NCI-H2081 (cell line): ENCODE results near the gene TNIK.

ENCODE experiments used
- DNase-seq, 2 experiments: peaks; one replicate each; lab custom pipeline; 2025; lab: John Stamatoyannopoulos, UW

The TNIK gene

DNA sequence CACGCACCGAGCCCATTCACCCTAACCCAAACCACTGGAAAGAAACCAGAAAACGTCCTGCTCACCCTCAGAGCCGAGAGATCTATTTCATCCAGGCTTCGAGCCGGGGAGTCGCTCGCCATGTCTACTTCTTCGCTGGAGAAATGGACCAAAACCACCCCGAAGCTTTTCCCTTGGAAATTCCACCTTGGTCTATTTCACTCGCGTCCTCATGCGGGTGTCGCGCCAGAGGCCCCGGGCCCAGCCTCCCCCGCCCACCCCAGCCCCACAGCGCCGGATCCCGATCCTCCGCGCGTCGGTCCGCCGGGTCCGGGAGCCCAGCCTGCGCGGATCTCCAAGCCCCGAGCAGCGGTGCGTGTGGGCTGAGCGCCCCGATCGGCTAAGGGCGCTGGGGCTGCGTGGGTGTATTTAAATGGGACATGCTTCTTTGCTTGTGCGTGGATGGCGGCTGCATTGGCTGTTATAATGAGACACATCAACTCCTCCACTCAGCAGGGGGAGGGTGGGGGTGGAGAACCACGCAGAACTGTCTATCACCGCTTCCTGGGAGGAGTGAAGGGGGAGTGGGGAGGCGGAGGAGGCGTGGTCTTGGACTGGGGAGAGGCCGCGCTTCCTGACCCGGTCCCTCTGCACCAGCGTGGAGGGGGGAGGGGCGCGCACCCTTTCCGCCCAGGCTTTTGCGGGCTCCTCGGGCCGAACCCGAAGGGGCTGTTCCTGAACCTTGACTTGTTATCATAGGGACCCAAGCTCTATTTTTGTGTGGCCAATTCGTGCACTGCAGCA, at the start of gene TNIK:
Gene TNIK (minus strand): TSS at position 464 of the 783 bp plus-strand sequence. CDS start 342 bp downstream, at position 122.
- peak; percentile 84 to 91 for DNase-seq

DNA sequence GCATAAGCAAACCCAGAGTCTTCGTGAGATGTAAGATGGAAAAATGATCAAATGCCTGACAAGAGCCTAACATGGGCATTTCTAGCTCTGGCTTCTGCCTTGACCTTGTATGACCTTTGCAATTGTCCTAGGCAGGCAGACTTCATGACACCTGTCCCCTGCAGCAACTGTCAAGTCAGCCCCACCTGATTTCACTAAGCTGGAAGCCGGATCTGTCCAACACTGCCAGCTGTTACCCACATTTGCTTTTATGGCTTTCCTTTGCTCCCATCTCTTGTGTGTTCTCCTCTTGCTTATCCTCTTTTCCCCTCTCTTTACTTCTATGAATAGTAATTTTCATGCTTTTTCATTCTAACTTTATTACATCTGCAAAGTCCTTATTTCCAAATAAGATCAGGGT, 48.5 kb upstream of the TNIK start:
- DNase-seq = no peak

DNA sequence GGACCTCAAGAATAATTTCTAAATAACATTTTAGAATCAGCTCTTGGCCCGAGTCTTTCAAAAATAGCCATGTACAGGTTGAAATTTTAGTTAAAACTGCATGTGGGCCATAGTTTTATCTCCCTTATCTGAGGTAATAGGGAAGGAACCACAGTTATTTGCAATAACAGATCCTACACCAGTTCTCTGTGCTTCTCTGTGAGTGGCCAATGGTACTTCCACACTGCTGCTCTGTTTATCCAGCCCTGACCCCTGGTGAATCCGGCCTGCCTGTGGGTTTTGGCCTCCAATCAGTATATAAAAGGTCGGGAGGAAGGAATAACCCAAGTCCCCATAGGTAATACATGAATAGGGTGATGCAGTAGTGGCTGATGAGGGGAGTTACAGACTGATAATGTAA, 48.0 kb upstream of the TNIK start:
- DNase-seq = no peak

DNA sequence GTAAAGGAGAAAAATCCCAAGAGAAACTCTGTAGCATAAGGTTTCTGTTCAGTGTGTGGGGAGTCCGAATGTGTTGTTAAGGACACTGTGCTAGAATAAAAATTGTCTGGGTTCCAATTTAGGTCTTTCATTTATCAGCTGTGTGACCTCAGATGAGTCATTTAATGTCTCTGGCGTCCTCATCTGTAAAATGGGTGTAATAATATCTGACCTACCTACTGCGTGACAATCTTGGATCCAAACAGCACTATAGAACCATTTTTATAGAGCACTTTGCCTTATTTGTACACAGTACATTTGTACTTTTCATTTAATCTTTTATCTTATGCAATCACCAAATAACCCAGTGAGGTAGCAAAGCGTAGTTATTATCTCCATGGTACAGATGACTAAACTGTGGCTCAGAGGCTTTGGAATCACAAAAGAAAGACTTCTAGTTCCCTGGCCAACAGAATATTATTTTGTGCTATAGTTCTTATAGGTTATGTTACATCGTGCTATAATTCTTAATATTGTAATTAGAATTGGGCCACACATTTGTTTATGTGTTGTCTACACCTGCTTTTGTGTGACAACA, 46.6 kb upstream of the TNIK start:
- no peak for DNase-seq

DNA sequence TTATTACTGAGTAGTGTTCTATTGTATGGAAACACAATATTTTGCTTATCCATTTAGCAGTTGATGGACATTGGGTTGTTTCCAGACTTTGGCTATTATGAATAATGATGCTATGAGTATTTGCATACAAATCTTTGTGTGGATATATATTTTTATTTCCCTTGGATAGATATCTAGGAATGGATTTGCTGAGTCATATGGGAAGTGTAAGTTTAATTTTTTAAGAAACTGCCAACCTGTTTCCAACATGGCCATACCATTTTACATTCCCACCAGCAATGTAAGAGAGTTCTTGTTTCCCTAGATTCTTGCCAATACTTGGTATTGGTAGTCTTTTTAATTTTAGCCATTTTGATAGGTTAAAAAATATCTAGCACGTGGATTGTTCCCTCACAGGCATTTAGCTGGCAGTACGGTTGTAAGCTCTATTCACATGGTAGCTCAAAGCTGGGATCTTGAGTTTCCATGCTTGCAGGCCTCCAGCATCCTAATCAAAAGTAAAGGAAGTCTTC, 45.7 kb upstream of the TNIK start:
- DNase-seq = no peak

DNA sequence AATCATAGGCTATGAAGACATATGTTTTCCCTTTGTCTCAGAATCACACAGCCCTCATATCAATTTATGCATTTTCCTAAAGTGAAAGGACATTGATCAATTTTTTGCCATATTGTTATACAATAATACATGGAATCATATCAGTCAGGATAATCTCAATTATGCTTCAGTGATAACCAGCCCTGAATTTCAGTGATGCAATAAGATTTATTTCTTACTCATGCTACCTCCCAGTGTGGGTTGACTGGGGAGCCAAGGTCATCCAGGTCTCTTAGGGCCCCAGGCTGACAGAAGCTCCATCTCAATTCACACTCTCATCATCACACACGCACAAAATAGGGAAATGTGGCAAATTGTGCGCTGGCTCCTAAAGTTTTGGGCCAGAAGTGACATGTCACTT, 44.2 kb upstream of the TNIK start:
- DNase-seq = no peak

DNA sequence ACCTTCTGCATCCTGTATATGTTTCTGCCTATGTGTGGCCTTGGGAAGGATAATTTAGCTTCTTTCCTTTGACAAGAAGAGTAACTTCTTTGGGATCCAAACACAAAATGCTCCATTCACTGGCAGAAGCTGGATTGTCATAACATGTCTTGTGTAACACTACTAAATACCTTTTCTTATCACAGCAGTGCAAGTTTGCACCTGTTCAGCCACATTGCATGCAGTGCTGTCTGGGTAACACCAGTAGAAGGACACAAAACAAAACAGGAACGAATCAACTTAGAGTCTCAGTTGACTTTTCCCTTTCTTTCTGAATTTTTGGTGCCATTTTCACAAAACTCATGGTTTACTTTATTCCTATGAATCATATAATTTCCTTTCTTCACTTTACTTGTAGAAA, 43.6 kb upstream of the TNIK start:
- DNase-seq = no peak

DNA sequence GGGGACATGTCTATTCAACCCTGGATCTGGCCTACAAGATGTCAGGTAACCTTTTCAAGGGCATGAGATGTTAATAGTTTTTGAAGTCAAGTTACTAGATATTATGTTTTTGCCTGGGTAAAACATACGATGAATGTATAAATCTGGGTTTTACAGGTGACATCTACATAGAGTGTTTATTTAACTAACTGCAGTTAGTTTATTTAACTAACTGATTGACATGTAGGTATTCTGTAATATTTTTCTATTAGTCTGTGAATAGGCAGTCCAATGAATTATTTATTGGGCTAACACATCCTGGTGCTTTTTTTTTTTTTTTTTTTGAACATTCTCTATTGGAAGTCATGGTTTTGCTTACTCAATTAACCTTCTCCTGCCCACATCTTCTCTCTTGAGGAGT, 38.7 kb upstream of the TNIK start:
- no peak for DNase-seq

DNA sequence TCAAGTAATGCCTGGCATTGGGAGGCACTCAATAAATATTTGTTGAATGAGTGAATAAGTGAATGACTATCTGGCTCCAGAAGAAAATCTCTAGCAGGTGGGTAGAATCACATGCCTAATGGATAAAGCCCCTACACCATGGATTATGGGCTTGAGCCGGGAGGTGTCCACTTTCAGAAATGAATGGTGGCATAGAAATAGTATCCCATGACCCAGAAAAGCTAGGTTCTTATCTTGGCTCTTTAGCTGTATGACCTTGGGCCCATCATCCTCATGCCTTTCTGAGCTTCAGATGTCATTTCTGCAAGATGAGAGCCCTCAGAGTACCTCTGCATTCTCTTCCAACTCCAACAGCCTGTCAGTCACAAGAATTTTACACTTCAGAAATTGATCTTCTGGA, 37.3 kb upstream of the TNIK start:
- DNase-seq = no peak

DNA sequence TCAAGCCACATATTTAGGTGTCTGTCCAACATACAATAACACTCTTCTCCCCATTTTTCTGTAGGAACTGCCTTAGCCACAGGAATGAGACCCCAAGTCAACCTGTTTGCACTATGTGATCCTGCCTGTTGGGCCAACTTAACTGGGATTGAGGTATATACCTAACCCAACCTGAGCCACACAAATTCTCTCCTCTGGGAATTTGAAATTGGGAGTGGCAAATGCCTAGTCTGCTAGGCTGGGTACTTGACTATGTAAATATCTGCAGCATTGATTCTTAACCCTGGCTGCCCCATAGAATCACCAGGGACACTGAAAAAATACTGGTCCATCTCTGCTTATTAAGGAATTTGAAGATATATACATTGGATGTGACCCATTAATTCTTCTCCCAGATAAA, 35.2 kb upstream of the TNIK start:
- DNase-seq = no peak

DNA sequence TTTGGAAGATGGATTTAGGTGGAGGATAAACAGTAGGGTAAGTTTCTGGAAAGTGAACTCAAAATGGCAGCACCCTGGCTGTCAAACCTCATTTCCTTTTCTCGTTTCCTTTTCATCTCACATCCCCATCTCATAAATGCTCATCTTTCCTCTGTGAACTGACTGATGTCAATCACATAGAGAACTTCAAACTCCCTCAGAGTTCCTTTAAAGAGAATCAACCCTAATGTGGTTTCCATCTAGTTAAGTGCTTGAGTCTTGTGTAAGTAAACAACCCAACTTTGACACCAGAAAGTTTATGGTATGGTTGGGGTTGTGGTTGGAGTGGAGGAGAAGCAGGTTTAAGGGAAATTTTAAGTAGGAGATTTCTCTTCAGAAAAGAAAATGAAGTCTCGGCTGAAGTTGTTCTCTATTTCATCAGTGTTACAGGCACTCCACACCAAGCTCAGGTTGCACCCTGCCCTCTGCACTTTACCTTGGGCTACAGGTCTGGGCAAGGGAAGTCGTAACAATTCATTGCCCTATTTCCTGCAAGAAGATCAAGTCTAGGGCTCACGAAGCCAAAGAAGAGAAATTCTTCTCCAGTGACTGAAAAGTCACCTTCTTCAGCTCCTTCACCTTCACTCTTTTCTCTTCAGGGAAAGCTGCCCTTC, 34.4 kb upstream of the TNIK start:
- no peak for DNase-seq

DNA sequence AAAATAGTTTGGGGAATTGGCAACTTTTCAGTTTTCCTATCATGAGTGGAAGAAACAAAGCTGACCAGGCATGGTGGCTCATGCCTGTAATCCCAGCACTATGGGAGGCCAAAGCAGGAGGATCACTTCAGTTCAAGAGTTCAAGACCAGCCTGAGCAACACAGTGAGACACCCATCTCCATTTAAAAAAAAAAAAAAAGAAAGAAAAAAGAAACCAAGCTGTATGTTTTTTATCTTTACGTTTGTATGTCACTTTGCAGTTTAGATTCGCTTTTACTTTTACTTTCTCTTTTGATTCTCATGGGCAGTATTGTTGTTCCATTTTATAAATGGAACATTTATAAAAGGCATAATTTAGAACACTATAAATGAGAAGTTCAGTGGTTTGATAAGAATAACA, 31.2 kb upstream of the TNIK start:
- no peak for DNase-seq

DNA sequence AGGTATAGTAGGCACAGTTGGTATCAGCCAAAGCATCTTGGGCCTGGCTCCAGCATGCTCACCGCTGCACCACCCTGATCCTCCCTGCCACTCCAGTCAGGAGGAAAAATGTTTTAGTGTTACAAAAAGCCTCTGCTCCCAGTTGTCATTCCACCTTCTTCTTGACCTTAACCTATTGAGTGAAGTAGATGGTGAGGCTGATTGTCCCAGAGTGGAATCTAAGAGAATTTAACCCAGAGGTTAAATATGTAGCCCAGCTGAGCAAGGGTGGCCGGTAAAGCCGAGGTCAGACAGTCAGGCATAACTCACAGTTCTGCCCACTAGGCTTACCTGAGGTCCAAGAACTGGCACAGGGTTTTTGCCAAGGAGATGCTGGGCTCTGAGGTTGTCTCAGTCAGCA, 30.7 kb upstream of the TNIK start:
- no peak for DNase-seq

DNA sequence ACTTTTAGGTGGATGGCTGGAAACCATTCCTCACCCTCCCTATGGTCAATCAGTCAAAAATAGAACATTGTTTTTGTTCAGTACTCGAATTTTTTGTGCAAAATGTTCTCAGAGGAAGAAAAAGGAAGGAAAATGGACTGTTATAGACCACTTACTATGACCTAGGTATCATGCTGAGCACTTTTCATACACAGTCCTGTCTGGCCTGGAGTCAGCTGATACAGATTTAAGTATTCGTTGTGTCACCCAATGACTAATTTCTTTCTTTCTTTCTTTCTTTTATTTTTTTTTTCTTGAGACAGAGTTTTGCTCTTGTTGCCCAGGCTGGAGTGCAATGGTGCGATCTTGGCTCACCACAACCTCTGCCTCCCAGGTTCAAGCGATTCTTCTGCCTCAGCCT, 29.1 kb upstream of the TNIK start:
- DNase-seq = no peak

DNA sequence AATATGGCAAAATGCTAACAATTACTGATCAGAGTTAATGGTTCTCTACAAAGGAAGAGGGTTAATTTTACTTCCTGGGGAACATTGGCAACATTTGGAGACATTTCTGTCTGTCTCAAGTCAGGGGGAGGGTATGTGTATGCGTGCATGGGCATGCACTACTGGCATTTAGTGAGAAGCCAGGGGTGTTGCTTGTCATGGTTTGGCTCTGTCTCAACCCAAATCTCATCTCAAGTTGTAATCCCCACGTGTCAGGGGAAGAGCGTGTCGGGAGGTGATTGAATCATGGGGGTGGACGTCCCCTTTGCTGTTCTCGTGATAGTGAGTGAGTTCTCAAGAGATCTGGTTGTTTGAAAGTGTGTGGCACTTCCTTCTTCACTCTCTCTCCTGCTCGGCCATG, 28.3 kb upstream of the TNIK start:
- DNase-seq = no peak

DNA sequence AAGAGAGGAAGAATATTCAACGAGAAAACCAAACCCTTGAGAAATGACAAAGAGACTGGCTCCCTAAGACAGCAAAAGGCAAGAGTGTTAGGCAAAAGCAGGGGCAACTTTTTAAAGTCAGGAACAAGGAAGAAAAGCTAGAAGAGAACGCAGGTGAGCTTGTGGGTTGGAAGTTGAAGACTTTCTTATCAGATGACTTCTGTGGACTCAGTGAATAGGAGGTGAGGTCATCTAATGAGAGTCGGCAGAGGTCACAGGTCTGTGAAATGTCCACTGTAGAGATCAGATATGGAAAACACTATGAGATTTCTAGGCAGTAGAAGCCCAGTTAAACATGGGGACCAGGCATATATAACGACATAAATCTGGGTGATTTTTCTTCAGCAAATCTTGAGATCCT, 27.2 kb upstream of the TNIK start:
- DNase-seq = no peak

DNA sequence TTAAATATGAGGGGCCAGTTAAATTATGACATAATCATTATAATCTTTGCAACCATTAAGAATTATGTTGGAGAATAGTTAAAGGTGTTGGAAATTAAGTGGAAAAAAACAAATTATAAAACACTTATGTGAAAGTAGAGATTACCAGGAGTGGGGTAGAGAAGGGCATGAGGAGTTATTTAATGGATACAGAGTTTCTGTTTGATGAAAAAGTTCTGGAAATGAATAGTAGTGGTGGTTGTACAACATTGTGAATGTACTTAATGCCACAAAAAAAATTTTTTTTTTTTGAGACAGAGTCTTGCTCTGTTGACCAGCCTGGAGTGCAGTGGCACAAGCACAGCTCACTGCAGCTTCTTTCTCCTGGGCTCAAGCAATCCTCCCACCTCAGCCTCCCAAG, 25.1 kb upstream of the TNIK start:
- no peak for DNase-seq

DNA sequence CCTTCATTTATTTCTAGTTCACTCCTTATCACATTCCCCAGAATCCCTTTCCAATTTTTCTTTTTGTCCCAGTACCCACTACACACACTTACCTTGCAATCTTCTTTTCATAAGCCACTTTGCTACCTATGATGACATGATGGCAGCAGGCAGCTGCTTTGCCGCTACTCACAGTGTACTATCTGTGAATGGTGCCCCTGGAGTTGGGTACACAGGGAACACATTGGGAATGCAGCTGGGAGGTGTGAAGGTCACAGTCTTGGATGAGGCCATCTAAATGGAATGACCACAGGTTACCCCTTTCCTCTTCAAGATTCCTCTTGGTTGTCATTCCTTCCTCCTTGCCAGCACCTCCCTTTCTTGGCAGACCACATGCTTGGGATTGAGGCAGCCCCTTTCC, 20.8 kb upstream of the TNIK start:
- no peak for DNase-seq

DNA sequence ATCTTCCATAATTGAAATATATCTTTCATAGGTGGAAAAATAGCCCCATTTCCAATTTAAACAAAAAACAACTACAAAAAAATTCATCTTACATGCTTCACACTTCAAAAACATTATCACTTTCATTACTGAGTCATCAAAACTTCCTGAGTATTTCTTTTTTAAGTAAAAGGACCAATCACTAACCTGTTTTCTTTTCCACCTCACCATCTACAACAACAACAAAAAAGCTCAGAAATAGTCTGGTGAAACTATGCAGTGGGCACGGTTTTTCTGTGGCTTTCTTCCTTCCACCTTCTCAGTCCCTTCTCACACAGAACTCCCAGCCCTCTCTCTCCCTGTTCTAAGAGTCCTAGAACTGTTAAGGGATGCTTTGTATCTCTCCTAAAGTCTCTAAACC, 20.3 kb upstream of the TNIK start:
- no peak for DNase-seq

DNA sequence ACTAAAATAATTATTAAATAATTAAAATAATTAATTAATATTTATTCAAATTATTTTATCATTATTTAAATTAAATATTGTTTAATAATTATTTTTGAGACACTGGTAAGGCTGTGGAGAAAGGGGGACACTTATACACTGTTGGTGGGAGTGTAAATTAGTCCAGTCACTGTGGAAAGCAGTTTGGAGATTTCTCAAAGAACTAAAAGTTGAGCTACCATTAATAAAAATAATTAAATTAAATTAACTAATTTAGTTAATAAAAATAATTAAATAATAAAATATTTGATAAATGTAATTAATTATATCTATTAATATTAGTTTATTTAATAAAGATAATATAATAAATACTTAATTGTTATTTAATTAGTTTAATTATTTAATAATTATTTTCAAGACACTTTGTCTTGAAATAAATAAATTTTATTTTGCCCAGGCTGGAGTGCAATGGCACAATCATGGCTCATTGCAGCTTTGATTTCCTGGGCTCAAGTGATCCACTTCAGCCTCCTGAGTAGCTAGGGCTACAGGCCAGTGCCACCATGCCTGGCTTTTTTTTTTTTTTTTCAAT, 16.4 kb upstream of the TNIK start:
- DNase-seq = no peak

DNA sequence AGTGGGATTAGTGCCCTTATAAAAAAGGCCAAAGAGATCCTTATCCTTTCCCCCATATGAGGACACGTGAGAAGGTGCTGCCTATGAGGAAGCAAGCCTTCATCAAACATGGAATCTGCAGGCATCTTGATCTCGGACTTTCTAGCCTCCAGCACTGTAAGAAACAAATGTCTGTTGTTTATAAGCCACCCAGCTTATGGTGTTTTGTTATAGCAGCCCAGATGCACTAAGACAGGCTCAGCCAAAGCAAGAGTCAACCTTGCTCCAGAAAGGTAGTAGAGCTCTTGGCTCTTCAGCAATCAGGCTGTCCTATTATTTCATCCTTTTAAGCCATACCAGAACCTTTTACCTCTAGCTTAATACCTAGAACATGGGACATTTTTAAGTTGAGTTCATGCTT, 12.3 kb upstream of the TNIK start:
- no peak for DNase-seq

DNA sequence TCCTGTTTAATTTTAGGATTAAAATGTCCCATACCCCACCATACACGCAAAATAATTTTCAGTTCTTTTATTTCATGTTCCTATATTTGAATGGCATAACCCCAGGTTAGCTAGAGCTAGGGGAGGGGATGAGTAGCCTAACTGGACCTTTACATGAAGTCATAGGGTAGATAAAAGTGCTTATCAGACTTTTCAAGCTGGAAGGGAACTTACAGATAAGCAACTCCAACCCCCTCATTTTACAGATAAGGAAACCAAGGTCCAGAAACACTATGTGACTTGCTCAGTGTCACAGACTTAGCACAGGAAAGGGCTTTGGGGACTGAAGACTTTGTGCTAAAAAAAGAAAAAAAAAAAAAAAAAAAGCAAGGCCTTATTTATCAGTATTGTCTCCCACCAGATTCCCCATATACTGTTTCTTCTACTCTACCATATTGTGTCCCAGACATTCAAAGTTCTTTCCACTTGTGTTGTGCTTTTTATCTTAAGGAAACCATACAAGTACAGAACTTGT, 10.6 kb upstream of the TNIK start:
- DNase-seq = no peak

DNA sequence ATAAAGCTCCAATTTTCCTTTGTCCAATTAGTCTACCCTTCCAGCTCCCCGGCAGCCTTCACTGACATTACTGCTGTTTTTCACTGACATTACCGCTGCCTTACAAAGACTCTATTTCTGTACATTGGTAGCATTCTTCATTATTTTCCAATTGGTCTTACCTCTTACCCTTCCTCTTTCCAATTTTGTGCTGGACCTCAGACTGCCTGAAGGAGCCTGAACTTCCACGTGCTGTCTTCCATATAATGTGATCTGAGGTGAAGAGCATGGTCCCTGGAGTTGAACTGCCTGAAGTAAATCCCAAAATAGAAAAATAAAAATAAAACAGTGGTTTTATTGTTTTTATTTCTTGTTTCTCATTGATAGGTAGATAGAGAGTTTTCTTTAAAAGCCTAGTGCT, 9.2 kb upstream of the TNIK start:
- no peak for DNase-seq
